ENCODE results near the gene ITGB6.

Gene ITGB6

GRCh38 chr2:160199683-160200389 is at the start of gene ITGB6:
Gene ITGB6 (minus strand): TSS chr2:160200272. CDS start chr2:160200063, 209 bp downstream.
- no peak for DNase-seq

DNA sequence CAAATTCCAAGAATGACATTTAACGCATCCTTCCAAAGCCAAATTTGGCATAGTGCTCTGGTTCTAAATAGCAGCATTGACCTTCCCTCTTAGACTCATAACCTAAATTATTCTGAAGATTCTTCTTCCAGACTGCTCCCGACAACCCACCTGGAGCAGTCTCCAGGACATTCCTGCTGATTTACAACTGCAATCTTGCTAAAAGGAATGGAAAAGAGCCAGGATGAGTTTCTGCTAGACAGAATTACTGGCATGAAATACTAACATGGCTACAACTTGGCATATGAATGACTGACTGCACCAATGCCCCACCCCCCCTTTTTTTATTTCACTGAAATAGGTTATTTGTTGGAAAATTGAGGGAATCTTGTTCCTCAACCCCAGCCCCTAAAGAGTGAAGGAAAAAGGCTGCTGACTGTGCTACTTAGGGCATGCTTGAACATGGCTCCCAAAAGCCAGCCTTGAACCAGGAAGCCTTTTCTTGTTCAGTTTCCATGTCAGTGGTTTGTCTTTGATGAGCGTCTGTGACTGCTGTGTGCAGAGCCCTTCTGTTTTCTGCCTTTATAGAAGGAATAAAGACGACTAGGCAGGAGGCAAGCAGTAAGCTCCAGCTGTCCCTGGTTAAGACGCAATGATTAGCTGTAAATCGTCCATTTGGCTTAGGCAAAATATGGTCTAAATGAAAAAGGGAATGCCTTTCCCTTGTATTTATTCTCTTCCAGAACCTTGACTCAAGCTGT is 47.4 kb upstream of the ITGB6 start:
- DNase-seq: no peak

- DNase-seq: no peak
These were observed 46.3 kb upstream of the ITGB6 start for GRCh38 chr2:160246356-160246755.

DNA sequence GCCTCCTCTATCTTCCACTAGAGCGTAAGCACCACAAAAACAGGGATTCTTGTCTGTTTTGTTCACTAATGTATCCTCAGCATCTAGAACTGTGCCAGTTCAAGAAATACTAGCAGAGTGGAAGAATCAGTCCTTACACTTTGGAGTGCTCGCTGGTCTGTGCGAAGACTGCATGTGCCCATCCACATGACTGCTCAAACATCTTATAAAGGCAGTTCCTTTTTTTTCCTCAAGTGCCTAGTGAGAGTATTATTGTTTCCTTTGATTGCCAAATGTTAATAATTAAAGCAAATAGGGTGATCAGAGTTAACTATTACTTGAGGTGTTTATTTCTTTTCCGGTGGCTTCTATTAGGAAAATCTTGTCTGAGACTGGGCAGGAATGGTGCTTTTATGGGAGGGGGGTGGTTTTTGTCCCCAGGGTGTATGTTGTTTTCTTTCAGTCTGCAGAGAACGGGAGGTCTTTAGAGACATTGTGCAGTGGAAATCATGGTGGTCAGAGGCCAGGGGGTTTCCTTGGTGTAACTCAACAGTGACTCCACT is 45.6 kb upstream of the ITGB6 start:
- no peak for DNase-seq

DNA sequence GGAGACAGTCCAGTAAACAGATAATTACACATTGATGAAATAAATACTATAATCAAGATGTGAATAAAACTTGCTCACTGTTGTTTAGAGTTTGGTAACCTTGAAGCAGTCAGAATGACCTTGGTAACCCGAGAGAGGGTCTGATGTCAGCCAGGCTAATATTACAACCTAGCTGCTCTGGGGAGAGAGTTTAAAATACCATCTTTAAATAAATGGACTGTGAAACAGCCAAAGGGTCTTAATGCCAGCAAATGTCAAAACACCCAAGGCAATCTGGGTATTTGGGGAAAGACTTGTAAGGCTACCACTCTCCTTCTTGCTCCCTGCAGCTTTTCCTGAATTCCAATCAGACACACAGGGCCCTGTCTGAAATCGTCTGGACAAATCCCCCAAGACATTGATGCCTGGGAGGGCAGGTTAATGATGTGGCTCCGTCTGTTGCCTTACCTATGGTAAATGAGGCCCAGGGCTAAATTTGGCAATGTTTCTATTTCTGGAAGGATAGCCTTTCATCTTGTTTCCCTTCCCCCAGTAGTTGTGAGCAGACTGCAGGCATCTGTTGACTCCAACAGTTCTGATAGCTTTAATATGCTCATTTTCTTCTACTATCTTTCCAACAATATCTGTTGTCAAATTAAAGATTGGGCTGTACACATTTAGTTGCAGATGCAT is 43.0 kb upstream of the ITGB6 start:
- DNase-seq: no peak

- DNase-seq: peak in 1 of 56 donors; percentile 1
These were observed 41.4 kb upstream of the ITGB6 start for GRCh38 chr2:160241251-160242137.

DNA sequence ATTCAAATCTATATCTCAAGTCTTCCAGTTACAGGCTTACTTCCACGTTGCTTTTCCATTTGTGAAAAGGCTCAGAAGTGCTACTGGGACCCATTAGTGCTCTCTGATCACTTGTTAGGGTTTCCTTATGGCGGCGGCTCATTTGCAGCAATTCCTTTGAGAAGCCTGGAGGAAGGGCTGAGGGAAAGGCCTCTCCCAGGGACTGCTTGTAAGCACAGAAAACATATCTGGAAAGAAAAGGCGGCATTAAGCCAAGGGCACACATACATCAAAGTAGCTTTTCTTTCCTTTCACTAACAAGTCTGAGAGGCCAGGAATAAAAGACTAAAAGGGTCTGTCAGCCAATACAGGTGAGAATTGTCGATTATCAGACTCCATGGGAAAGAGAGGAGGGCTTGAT is 39.4 kb upstream of the ITGB6 start:
- DNase-seq: no peak

DNA sequence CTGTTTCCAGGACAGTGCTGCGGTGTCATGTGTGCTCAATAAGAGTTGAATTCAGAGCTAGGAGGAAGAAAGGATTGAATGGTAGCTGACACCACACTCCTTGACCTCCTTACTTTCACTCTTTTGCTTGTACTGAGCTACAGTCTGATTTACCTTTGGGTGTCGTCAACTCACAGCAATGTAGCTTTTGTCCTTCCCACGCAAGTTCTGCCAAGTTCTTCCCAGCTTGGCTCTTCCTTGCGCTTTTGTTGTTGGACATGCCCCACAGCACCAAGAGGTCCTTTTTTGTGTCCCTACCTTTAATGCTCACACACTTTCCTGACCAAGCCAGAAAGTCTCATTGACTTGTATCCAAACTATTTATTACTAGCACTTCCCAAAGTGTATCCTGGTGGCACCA is 38.3 kb upstream of the ITGB6 start:
- no peak for DNase-seq

DNA sequence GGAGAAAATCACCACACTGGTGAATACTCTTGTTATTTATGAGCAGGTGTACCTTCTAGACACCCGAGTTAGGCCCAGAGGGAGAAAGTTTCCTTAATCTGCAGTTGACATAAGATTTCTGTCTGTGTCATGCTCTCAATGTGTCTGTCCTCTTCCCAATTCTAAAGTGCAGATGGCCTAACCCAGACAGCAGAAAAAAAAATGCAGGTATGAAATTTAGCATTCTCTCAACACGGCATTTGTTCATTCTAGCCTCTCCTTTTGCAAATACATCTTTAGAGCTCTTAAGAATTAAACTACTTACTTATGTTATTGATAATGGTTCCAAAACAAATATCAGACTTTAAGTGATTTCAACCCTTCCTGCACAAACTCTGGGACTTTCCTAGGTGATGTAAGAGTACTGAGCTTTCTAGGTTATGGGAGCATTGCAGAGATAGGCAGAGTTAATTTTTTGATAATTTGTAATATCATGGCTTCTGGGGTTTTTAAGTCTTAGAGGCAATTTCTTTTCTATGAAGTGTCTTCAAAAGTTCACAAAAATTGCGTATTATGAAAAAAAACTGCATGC is 32.9 kb upstream of the ITGB6 start:
- DNase-seq: no peak

GRCh38 chr2:160229591-160229990 is 29.5 kb upstream of the ITGB6 start:
- no peak for DNase-seq

DNA sequence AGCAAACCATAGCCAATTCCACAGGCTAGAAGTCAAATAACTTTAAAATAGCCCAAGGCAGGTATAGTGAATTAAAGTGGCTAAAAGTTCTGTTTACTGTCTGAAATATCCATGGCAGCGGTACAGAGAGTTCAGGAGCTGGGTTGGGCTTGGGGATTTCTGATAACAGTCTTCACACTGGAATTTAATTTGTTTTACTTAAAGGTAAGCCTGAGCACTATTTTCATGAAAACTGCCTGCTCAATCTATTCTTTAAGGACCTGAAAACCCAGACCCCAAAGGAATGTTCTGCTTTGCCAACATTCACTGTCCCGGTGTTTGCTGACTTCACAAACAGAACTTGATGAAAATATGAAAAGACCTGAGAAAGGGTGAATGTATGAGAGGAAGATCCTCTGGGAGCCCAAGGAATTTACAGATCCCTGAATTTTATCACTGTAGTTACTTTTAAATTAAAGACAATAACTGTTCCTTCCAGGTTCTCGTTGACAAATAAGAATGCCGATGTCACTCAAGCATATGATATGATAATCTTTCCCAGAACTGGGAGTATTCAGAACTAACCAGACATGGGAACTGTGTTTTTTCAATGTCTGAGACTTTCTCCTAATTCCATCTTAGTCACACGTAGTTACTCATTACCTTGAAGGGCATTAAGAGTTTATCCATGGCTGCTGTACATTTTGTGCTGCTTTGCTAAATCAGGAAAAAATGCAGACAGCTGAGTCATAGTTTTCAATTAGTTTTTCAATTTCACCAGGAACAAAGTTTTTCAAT is 28.3 kb upstream of the ITGB6 start:
- no peak for DNase-seq

DNA sequence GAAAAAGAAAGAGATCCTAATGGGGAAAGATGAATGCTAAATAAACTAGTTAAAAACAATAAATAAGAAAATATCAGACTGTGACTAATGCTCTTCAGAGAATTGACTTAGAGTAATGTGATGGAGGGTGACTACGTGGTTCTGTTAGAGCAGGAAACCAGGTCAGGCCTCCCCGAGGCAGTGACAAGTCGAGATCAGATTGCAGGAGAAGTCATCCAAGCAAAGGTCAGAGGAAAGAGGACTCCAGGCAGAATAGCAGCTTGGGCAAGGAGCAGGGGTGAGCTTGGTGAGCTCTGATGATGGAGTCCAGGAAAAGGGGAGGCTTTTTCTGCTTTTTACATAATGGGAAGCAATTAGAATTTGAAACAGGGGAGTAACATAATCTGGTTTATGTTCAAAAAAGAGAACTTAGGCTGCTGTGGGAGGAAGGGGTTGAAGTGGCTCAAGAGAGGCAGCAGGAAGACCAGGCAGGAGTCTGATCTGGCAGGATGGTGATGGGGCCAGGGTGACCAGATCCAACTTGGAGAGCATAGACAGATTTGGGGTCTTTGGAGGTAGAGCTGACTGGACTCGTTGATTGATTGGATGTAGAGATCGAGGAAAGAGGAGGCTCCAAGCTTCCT is 27.3 kb upstream of the ITGB6 start:
- no peak for DNase-seq

DNA sequence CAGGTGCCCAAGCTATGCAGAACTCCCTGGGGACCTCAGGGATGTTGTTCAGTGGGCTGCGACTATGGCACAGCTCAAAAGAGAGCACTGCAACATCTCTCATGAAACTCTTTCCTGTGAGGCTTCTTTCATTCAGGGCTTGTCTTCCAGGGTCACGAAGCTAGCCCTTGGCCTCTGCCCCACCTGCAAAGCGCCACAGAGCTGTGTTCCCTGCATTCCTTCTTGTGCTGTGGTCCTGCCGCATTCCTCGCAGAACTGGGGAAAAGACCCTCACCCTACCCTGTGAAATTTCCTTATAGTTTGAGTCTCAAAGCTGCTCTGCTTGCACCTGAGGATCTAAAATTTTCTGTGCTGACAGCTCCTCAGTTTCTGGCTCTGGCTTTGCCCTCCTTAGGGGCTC is 26.3 kb upstream of the ITGB6 start:
- no peak for DNase-seq

DNA sequence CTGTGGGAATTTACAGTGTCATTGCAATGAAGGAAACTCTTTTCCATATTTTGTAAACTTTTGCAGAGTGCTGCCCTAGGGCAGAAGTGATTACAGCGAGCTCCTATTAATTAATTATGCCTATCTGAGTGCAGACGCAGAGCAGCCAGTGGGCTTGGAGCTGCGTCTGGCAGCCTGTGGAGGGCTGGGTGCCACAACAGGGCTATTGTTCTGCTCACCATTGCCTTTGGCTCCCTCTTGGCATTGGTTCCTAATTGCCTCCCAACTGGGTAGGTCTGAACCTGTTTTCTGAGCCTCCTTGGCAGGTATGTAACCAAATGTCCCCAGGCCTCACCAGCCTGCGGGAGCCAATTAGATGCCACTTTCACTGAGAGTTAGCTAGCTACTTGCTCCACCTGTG is 25.6 kb upstream of the ITGB6 start:
- peak in 1 of 56 donors; percentile 13 for DNase-seq

GRCh38 chr2:160224507-160224906 is 24.4 kb upstream of the ITGB6 start:
- no peak for DNase-seq

DNA sequence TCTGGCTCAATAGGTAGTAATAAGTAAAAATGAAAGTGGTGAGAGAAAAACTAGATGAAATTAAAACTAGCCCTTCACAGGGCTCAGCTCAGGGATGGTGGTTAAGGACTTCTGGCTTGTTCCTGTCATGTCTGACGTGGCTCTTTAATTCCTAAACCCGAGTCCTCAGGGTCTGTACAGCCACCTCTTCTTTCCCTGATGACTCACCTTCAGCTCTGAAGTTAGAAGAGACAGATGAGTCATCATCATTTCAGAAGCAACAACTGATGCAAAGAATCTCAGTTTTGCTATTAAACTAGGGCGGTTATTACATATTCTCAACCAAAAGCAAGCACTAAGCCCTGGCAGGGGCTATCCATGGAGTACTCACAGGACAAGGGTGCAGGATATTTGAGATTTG is 24.0 kb upstream of the ITGB6 start:
- DNase-seq: peak in 1 of 56 donors; percentile 13

GRCh38 chr2:160223560-160223959 is 23.5 kb upstream of the ITGB6 start:
- no peak for DNase-seq

DNA sequence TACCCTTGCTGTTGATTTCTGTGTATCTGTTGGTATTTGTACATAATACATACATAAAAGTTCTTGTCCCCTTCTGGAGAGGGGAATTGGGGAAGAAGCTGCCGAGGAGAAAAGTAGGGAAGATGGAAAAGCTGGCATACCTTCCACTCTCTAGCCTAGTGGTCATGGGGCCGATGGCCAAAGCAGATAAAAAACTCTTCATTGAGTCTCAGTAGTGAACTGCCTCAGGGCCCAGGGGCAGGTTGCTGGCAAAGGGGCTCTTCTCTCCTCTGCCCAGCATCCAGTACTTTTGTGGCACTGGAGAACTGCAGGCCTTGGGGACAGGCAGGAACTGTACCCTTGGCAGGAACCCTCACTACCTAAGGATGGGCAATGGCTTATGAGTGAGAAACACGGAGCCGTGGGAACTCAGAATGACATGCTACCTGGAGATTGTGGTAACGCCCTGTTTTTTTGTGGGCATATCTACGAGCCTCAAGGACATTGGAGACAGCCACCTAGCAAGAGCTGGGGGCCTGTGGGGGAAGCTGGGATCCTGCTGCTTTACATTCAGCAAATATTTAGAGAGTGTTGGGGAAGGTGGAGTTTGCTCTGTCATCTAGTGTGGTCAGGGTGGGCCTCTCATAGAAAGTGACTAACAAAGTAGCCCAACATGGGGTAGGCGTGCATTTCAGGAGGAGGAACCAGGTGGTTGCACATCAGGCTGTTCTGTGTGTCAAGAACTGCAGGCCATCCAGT is 22.6 kb upstream of the ITGB6 start:
- DNase-seq: no peak

Measured in amygdala (tissue), 56 donors.